ENCODE measurements around the gene METTL16.

- TF ChIP-seq, protein P1, sequence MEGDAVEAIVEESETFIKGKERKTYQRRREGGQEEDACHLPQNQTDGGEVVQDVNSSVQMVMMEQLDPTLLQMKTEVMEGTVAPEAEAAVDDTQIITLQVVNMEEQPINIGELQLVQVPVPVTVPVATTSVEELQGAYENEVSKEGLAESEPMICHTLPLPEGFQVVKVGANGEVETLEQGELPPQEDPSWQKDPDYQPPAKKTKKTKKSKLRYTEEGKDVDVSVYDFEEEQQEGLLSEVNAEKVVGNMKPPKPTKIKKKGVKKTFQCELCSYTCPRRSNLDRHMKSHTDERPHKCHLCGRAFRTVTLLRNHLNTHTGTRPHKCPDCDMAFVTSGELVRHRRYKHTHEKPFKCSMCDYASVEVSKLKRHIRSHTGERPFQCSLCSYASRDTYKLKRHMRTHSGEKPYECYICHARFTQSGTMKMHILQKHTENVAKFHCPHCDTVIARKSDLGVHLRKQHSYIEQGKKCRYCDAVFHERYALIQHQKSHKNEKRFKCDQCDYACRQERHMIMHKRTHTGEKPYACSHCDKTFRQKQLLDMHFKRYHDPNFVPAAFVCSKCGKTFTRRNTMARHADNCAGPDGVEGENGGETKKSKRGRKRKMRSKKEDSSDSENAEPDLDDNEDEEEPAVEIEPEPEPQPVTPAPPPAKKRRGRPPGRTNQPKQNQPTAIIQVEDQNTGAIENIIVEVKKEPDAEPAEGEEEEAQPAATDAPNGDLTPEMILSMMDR (IDR thresholded peaks at IDR 0.05), result no peak
- TF ChIP-seq POLR2A (IDR thresholded peaks at IDR 0.05), result no peak
Observed at GRCh38 chr17:2445638-2446037, 66.0 kb downstream of the METTL16 start.

Data from uterus (tissue), 2 donors.